AG04450 (cell line): ENCODE measurements around the gene KIZ. TPM values are rescaled to one million over a fixed set of nuclear protein-coding genes. Genes with fewer than 3 reads are reported as not detected.

Experiments used
- CTCF ChIA-PET: fragments of 300-600, 350-600 bp; formaldehyde crosslinking; extraction: SDS; loops from one replicate; lab custom pipeline; 2022; ENCODE audit warnings: antibody characterized with exemption, inconsistent platforms; lab: Charles Lee
- POLR2A ChIA-PET: fragments of 350-600 bp; formaldehyde crosslinking; extraction: SDS; loops from one replicate; lab custom pipeline; 2021; ENCODE audit warnings: antibody characterized with exemption, inconsistent platforms; lab: Yijun Ruan, JAX
- DNase-seq: peaks from one replicate; pipeline ENCODE4 v3.0.0-alpha.2; 2011; ENCODE audit warnings: low read depth, low spot score
- H3K27ac ChIP-seq: one replicate; pipeline ENCODE4 v1.5.1; 2012; ENCODE audit warnings: low read depth, low read length, control low read depth
- H3K27me3 ChIP-seq: one replicate; pipeline ENCODE4 v1.6.0; 2012; ENCODE audit warnings: low read length; ENCODE audit not compliant: control insufficient read depth, insufficient read depth
- H3K4me3 ChIP-seq: 2 replicates; pipeline ENCODE4 v1.5.1; 2011; ENCODE audit warnings: mild to moderate bottlenecking, low read depth, low read length, control low read depth
- H3K9me3 ChIP-seq: 2 replicates; pipeline ENCODE4 v1.5.1; 2012; ENCODE audit warnings: low read length; ENCODE audit not compliant: control insufficient read depth, insufficient read depth
- polyA plus RNA-seq: library from polyadenylated mRNA; depleted of rRNA; stranded (reverse); fragments of >200 nt; gene quantifications from 2 replicates; pipeline ENCODE4 v1.2.3, GENCODE V29; 2011
- TF ChIP-seq, protein P1 (sequence below): IDR thresholded peaks from 2 replicates; pipeline ENCODE4 v1.5.1; 2011; ENCODE audit warnings: low read depth, low read length, control low read depth, inconsistent platforms

Gene KIZ
- polyA plus RNA-seq, 1 experiment: 26.1 TPM

DNA sequence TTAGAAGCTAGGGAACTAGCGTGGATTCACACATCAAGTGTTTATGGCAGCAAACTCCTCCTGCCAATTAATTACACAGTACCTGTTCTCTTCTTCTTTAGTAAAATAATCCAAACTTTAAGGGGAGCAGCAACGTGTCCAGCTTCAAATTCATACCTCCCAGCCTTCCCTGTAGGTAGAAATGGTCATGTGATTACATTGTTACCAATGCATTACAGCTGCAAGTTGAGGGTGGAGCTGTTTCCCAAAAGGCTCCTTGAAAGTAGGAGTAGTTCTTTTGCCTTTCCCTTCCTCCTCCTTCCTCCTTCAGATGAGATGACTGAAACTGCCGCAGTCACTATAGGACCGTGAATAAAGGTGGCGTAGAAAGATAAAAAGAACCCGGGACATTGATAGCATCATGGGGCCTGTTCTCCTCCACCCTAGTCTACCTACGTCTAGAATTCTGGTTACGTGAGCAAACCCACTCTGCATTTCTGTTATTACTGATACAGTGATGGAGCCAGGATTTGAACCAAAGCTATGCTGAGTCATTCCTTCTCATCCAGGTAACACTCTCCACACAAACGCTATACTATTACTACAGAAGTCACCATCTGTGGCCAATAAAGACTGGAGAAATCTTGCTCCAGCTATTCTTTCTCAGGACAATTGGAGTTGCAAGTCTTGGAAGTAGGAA is 37.9 kb upstream of the KIZ start:
- CTCF ChIA-PET: no interaction called here

GRCh38 chr20:21089391-21089790 is 36.5 kb upstream of the KIZ start:
- TF ChIP-seq, protein P1, sequence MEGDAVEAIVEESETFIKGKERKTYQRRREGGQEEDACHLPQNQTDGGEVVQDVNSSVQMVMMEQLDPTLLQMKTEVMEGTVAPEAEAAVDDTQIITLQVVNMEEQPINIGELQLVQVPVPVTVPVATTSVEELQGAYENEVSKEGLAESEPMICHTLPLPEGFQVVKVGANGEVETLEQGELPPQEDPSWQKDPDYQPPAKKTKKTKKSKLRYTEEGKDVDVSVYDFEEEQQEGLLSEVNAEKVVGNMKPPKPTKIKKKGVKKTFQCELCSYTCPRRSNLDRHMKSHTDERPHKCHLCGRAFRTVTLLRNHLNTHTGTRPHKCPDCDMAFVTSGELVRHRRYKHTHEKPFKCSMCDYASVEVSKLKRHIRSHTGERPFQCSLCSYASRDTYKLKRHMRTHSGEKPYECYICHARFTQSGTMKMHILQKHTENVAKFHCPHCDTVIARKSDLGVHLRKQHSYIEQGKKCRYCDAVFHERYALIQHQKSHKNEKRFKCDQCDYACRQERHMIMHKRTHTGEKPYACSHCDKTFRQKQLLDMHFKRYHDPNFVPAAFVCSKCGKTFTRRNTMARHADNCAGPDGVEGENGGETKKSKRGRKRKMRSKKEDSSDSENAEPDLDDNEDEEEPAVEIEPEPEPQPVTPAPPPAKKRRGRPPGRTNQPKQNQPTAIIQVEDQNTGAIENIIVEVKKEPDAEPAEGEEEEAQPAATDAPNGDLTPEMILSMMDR: no peak
- H3K4me3 ChIP-seq: no peak overlapping the region
- POLR2A ChIA-PET: no interaction called here
- no peak for DNase-seq
- CTCF ChIA-PET: interaction anchor here (0.8 to 0.9 kb wide), 2 partner anchors 9 to 147 kb away, joined by 3 to 4 read pairs; no protein-coding TSS in a partner anchor
- H3K9me3 ChIP-seq: no peaks in the 10 kb centered on the region
- no peak overlapping the region for H3K27ac ChIP-seq
- peaks cover 24% of the 10 kb centered on the region for H3K27me3 ChIP-seq

More for the DNA sequence above, 37.9 kb upstream of the KIZ start:
- H3K9me3 ChIP-seq: no peaks in the 10 kb centered on the region
- TF ChIP-seq, protein P1: no peak
- no peak overlapping the region for H3K4me3 ChIP-seq
- no peak for DNase-seq
- peaks cover 22% of the 10 kb centered on the region for H3K27me3 ChIP-seq
- POLR2A ChIA-PET: no interaction called here
- no peak overlapping the region for H3K27ac ChIP-seq

- H3K27me3 ChIP-seq: peaks cover 24% of the 10 kb centered on the region
- ChIA-PET POLR2A (no interaction called here), CTCF (interaction anchor here (0.8 to 0.9 kb wide), 2 partner anchors 8 to 146 kb away, joined by 3 to 4 read pairs; no protein-coding TSS in a partner anchor)
- H3K9me3 ChIP-seq: no peaks in the 10 kb centered on the region
- TF ChIP-seq, protein P1: no peak
- no peak overlapping the region for H3K4me3 ChIP-seq
- DNase-seq: no peak
- no peak overlapping the region for H3K27ac ChIP-seq
Observed at GRCh38 chr20:21090111-21090618, 35.7 kb upstream of the KIZ start.

- POLR2A ChIA-PET: no interaction called here
- Histone ChIP-seq H3K27me3 (peaks cover 24% of the 10 kb centered on the region), H3K27ac (no peak overlapping the region), H3K4me3 (no peak overlapping the region), H3K9me3 (no peaks in the 10 kb centered on the region)
- TF ChIP-seq, protein P1: no peak
- no peak for DNase-seq
- CTCF ChIA-PET: no interaction called here
Observed at GRCh38 chr20:21090721-21091120, 35.2 kb upstream of the KIZ start.

DNA sequence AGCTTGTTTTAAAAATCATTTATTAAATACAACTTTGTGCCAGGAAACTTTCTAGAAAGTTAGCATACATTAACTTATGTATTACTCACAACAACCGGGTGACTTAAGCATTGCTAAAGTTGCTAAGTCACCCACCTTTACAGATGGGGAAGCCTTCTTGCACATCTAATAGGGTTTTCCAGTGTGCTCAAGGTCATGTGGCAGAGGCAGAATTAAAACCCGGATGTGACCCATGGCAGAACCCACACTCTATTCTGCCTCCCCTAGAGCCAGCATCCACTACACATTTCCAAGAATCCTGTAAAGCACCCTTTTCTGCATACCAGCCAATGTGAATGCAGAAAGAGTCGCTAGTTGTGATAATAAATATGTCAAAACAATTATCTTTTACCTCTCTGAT is 33.1 kb upstream of the KIZ start:
- no peak overlapping the region for H3K4me3 ChIP-seq
- ChIA-PET POLR2A (no interaction called here), CTCF (no interaction called here)
- no peak overlapping the region for H3K27ac ChIP-seq
- TF ChIP-seq, protein P1: no peak
- H3K9me3 ChIP-seq: no peaks in the 10 kb centered on the region
- no peak for DNase-seq
- peaks cover 22% of the 10 kb centered on the region for H3K27me3 ChIP-seq
